Stimulated activated CD4-positive, alpha-beta T cell treated with anti-CD3 and anti-CD28 coated beads, Interleukin-4, amount 100 ng/mL, for 24 hours (primary cell): ENCODE data around the gene AKR7A3.

ENCODE experiments used
- DNase-seq: peaks from one replicate; pipeline ENCODE4 v3.0.0-alpha.2; 2020

The AKR7A3 gene

DNA sequence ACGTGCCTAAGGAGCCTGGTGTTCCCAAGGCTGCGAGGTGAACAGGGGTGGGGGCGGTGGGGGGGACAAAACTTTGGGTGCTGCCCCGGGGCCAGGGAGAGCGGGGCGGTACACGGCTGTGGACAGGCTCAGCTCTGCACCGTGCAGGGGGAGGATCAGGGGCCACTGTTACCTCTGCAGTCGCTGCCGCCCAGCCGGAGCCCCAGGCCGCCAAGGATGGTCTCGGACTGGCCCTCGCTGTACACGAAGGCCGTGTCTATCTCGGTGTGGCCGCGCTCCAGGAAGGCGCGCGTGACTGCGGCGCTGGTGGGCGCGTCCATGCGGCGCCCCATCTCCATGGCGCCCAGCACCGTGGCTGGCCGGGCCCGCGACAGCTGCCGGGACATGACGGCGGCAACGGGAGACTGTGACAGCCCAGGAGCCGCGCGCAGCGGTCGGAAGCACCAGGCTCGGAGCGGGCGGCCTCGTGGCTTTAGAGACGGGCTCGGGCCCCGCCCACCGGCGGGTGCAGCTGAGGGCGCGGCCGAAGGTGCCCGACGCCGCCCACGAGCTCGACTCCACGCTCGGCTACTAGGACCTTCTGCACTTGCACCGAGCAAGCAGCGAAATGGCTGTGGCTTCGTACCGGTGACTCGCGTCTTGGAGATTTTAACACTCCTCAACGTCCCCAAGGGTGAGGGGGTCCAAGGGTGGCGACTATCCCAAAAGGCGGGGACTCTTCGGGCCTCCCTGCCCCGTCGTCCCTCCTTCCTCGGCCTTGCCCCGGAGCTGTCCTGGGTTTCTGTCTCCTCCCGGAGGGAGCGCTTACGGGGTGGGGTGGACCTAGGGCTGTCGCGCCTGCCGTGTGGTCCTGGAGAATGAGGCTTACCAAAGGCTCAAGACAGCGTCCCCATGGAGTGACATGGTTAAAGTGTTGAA lies at the start of gene AKR7A3:
AKR7A3 (minus strand) TSS at position 447 of the 918 bp plus-strand sequence; CDS start at position 386, 61 bp downstream.
- peak; percentile 60 for DNase-seq

DNA sequence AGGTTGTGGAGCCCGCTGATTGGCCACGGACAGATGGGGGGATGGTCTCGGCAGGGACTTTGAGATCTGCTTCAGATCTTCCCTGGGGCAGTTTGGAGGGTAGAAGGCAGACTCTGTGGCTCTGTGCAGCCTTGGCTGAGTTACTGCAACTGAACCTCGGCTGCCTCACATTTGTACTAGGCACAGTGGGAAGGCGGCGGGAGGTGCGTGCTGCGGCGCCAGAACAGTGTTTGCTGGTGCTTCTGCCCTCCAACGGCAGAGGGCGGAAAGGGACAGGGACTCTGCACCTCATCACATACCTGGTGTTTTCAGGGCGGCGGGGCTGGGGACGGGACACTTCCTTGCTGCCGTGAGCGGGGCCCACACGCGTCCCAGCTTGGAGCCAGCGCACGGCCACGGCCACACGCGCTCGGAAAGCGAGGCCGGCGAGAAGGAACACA lies 49.8 kb upstream of the AKR7A3 start:
- no peak for DNase-seq

DNA sequence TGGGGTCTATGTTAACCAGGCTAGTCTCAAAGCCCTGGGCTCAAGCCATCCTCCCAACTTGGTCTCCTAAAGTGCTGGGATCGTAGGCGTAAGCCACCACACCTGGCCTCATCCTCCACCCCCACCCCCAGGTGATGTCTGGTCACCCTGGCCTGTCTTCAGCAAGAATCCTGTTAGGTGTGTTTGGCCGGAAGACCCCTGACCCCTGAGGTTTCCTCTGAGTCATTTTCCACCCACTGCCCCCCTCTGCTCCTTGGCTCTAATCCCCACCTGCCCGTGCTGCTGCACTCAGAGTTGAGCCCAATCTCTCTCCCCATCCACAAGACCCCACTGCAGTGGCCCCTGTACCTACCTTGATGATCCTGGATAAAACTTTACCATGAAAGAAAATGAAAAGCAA lies 48.7 kb upstream of the AKR7A3 start:
- no peak for DNase-seq

DNA sequence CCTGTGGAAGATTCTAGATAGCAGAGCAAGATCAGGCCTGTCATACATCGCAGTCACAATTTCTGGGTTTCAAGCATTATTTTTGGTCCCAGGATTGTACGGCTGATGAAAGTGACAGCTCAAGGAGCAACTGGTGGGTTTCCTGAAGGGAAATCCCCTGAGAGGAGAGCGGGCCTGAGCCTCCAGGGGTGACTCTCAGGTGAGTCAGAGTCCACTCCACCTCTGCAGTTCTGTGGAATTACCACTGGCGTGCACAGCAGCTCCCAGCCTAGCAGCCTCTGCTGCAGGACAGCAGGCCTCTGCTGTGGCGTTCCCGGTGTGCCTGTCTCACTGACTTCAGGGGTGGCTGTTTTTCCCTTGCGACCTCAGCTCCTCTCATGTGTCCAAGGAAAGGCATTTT lies 48.0 kb upstream of the AKR7A3 start:
- peak; percentile 70 for DNase-seq

DNA sequence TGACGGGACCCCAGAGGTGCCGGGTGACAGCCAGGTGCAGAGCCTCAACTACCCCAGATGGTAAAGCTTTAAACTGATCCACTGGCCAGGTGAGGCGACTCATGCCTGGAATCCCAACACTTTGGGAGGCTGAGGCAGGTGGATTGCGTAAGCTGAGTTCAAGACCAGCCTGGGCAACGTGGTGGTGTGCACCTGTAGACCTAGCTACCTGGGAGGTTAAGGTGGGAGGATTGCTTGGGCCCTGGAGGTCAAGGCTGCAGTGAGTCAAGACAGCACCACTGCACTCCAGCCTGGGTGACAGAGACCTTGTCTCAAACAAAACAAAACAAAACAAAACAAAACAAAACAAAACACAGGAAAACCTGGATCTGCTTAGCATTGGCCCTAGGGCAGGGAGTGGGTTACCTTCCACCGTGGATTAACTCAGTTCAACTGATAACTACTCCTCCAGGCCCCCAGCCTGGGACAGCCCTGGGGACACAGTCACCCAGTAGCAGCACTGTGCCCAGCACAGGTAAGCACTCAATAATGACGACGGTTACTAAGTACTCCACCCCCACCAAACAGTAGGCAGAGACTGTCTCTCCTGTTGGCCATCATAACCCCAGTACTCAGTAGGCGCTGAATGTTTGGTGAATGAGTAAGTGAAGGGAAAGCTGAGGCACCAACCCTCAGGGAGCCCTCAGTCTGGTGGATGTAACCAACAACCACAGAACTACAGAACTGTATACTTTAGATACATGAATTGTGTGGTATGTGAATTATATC lies 45.2 kb upstream of the AKR7A3 start:
- DNase-seq: no peak

DNA sequence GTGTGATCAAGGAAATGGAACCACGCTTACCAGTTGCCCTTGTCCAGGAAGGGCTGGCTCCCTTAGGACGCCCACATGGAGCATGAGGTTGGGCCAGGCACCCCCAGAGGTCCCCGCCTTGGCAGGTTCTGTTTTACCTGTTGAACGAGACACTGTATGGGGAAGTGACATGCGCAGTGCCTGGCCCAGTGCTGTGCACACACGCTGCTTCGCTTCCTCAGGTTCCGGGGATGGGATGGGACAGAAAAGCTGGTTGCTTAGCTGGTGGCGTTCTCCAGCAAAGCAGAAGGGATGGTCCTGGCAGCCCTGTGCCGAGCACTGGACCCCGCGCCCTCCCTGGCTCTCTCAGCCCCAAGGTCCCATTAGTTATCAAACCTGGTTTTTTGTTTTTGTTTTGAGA lies 44.3 kb upstream of the AKR7A3 start:
- DNase-seq: no peak

DNA sequence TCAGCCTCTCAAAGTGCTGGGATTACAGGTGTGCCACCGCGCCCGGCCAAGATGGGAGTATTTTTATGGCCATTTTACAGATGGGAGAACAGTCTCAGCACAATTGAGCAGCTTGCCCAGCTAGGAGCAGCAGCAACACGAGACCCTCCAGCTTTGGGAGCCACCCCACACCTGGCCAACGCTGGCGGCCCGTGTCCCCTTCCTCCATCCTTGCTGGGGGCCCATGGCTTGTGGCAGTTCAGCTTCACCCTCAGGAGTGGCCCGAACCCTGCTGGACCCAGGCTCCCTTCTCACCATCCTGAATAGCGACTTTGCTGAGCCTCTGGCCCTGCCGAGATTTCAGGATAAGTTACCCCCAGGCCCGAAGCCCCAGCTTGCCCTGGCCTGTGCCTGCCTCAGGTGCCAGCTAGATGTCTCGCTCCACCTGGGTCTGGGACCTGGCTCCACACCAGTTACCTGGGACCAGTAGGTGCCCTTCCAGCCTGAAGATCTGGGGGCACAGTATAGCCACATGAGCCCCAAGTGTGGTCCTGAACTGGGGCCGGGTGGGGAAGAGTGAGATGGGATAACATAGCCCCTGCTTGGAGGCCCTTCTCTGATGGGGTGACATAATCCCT lies 42.8 kb upstream of the AKR7A3 start:
- no peak for DNase-seq

DNA sequence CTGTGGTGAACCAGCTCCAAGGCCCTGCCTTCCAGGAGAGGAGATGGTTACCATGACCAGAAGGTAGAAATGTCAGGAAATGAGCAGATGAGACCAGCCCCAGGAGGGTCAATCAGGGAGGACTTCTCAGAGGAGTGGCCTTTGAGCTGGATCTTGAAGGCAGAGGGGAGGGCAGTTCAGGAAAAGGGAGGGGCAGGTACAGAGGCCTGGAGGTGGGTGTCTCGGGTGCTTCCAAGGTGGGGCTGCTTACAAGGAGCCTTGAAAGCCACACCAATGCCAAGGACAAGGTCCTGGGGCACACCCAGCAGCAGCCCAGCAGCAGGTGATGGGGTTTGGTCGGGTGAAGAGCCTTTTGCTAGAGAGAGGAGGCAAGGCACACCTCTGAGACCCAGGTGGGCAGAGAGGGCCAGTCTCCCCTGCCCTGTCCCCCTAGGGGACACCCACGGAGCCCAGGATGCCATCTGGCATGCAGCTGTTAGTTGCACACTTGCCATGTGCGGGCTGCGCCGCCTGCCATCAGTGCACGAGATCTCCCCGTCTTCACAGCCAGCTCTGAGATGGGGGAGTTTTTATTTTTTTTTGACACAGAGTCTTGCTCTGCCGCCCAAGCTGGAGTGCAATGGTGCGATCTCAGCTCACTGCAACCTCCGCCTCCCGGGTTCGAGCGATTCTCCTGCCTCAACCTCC lies 42.0 kb upstream of the AKR7A3 start:
- no peak for DNase-seq

DNA sequence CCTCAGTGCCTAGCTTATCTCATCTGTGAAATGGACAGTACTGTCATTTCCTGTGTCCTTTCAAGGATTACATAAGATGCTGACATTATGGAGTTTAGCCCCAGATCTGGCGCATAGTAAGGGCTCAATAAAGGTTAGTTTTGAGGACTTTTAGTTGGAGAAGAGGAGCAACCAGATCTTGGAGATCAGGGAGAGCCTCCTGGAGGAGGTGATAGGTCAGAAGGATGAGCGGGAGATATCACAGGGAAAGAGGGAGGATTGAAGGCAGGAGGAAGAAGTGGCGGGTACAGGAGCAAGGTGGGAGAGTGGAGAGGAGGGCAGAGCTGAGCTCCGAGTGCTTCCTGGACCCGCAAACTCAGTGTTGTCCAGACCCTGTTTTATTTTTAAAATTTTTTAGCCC lies 41.0 kb upstream of the AKR7A3 start:
- no peak for DNase-seq

DNA sequence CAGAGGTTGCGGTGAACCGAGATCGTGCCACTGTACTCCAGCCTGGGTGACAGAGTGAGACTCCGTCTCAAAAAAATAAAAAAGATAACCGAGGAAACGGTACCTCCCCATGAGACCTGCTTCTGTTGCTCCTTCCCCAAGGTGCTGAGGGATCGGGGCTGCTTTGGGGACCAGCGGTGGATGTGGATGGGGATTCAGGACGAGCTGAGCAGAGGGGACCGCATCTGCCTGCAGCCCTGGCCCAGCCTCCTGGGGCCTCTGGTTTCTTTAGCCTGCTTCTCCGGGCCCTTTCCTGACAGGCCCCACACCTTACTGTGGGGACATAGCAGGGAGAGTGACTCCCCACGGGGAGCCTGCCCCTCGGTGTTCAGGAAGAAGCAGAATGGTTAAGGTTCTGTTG lies 40.6 kb upstream of the AKR7A3 start:
- no peak for DNase-seq

DNA sequence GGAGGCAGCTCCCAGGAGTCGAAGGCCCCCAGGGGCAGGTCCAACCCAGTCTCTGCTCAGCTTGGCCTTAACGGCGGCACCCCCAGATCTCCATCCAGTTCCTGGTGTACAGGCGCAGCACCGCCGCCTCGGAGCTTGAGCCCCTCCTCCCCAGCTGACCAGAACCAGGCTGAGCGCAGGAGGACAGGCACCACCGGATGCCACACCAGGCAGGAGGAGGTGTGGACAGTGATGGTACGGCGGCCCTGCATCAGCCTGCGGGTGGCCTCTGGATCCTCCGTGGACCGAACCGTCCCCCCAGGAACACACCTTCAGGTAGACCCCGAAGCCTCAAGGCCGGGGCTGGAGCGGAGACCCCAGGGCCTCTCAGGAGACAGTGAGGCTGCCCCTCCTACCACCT lies 39.9 kb upstream of the AKR7A3 start:
- no peak for DNase-seq

DNA sequence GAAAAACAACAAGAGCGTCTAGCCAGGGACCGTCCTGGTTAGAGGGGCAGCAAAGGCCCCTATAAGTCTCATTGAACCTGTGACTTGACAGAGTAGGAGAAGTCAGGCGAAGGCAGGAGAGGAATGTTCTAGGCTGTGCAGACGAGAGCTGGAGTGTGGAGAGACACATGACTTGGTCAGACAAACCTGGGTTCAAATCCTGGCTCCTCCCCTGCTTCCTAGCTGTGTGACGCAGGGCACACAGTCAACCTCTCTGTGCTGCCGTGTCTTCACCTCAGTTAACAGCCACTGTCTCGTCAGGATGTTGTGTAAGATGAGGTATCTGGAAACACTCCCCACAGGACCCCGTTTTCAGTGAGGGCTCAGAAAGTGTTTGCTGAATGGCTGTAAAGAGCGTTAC lies 39.2 kb upstream of the AKR7A3 start:
- DNase-seq: no peak

DNA sequence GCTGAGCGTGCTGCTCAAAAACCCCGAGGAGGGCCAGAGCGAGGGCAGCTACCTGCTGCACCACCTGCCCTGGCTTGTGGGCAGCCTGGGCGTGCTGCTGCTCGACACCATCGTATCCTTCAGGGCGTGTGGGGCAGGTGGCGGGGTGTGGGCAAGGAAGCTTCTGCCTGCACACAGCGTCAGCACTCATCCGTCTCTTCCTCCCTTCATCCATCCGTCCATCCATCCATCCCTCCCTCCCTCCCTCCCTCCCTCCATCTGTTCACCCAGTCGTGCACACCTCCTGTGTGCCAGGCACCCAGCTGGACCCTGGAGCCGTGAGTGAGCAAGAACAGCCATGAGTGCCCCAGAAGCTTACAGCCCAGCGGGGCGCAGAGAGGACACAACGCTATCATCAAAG lies 38.7 kb upstream of the AKR7A3 start:
- DNase-seq: no peak

DNA sequence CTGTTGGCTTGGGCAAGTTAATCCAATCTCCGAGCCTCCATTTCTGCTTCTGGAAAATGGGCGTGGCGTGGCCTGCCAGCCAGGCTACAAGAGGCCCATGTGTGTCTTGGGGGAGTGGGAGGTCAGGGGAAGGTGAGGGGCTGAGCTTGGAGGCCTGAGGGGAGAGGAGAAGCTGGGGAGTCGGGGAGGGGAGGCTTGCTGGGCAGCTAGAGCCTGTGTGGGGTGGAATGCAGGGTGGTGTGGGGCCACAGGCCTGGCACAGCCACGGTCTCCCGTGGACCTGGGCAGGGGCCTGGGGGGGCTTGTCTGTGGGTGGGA lies 38.1 kb upstream of the AKR7A3 start:
- no peak for DNase-seq

DNA sequence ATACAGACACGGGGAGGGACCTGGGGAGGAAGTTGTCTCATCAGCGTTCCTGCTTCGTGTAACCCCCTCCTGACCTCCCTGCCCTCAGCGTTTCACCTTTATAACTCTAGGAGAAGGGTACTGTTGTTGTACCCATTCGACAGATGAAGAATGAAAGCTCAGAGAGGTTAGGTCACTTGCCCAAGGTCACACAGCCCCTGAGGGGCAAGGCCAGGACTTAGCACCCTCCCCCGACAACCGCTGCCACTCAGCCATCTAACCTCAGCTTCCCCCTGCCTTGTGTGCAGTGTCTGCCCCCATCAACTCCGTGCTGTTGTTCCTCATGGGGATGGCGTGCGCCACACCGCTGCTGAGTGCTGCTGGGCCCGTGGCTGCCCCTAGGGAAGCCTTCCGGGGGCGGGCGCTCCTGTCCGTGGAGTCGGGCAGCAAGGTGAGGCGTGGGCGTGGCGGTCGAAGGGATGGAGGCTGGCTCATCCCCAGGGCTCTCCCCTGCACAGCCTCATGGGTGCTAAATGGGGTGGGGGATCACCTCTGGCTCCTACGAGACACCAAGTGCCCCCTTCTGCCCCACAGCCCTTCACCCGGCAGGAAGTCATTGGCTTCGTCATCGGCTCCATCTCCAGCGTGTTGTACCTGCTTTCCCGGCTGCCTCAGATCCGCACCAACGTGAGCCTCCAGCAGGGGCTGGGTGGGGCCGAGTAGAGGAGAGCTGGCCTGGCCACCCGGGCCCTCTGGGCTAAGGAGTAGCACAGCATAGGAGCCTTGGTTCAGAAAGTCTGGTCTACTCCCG lies 37.6 kb upstream of the AKR7A3 start:
- DNase-seq: no peak

DNA sequence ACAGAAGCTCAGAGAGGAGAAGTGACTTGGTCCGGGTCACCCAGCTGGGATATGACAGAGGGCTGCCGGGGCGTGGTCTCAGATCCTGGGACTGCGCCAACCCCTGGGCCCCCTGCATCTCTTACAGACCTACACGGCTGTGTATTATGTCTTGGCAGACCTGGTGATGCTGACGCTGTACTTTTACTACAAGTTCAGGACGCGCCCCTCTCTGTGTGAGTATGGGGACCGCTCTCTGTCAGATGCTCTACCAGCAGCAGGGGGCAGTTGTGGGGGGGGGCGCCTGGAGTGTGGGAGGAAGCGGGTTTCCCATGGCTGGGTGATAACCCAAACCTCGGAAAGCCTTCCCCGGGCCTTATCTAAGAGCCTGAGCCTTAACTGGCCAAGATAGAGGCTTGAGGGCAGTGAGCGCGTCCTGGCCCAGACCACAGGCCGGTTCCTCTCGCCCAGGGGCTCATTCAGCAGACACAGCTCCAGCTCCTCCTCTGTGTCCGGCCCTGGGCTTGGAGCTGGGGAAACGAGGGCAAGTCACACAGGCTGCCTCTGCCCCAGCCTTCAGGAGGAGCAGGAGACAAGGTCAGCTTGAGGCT lies 36.9 kb upstream of the AKR7A3 start:
- DNase-seq: no peak

DNA sequence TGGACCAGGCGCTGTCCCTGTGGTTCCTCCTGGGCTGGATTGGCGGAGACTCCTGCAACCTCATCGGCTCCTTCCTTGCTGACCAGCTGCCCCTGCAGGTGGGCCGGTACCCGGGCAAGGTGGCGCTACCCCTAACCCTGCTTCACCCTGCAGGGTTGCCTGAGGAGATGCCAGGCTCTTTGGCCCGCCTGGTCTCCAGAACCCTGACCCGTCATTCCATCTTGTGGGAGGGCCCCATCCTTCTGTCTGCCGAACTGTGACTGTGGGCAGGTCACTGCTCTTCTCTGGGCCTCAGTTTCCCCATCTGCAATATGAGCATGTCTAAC lies 36.1 kb upstream of the AKR7A3 start:
- DNase-seq: no peak

DNA sequence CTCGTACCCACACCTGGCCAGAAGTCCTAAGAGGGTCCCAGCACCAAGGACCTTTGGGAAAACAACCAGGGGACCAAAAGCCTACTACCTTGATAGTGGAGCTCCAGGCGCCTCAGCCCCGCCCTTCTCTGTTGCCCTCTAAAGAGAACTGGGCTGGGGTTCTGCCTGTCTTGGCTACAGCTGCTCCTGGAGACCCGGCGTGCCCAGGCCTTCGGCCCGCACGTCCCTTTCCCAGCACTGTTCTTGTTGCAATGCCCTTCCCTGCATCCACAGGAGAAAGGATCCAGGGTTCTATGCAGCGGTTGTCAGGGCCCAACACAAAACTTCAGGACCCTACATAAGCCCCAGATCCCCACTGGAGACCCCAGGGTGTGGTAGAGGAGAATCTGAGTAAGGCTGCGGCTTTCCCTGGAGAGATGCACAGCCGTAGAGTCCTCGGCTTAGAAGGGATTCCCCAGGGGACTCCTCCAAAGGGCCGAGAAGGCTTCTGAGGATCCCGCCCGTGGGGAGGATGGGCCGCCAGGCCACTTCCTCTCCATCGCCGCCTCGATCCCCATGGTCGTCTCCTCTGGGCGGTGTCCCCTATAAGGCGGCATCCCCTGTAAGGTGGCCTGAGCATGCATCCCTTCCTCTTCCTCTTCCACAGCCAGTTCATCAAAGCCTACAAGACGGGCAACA lies 35.6 kb upstream of the AKR7A3 start:
- DNase-seq: no peak

DNA sequence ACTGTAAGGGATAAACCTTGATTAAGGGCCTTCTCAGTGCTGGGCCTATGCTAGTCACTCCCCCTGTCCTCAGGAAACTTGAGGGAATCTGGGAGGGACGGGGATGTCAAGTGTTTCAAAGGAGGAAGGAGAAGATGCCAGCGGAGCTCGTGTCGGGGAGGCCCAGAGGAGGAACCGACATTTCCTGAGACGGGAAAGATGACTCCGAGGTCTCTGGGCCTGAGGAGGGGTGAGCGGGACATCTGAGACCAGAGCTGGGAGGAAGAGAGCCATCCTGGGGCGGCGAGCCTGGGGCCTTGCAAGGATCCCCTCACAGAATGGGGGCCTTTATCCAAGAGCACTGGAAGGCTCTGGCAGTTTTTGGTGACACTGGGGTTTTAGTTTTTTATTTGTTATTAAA lies 33.9 kb upstream of the AKR7A3 start:
- DNase-seq: no peak

DNA sequence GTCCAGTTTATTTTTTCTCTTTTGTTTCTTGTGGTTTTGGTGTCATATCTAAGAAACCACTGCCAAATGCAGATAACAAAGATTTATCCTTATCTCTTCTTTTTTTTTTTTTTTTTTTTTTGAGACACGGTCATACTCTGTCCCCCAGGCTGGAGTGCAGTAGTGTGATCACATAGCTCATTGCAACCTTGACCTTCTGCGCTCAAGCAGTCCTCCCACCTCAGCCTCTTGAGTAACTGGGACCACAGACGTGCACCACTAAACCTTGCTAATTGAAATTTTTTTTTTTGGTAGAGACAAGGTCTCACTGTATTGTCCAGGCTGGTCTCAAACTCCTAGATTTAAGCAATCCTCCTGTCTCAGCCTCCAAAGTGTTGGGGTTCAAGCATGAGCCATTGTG lies 32.5 kb upstream of the AKR7A3 start:
- no peak for DNase-seq

DNA sequence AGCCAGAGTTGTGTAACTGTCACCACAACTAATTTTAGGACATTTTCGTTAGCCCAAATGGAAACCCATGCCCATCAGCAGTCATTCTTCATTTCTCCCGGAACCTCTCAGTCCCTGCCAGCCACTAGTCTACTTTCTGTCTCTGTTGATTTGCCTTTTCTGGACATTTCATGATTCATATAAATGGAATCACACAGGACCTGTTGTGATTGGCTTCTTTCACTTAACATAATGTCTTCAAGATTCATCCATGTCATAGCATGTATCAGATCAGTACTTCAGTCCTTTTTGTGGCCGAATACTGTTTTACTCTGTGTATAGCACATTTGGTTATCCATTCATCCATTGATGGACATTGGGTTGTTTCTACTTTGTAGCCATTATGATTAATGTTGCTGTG lies 30.6 kb upstream of the AKR7A3 start:
- no peak for DNase-seq
